ENCODE data around the gene USP3. TPM values are rescaled to one million over a fixed set of nuclear protein-coding genes. Genes with fewer than 3 reads are reported as not detected.
A peak's percentile ranks its signal among the peaks of the same experiment; 100 is the strongest.

The USP3 gene
- total RNA-seq, 1 donor from 2014 or later: 80.0 TPM

DNA sequence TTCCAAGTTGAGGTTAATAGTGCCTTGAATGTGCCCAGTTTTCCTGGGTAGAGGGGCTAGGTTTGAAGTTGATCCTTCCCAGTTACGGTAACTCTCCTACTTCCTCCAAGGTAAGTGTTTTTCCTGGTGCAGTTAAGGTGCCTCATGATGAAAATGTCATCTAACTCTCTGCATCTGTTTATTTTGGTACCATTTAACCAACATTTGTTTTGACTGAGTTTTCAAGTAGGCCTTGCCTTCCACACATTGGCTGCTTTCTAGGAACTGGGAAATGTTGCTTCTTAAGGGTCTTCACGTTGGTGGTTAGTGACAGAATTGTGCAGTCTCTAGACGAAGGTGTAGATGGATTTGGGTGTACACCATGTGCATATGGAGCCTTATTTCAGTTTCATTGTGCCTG, 31.3 kb downstream of the USP3 start:
- Mint-ChIP-seq H3K27me3 (ENCODE audit: low read depth) (no peaks in the 10 kb centered on the region), H3K4me3 (no peak overlapping the region), H3K9me3 (no peaks in the 10 kb centered on the region), H3K4me1 (peaks cover 64% of the 10 kb centered on the region), H3K27ac (ENCODE audit: unreplicated experiment) (peak overlapping the region; percentile 2), H3K36me3 (ENCODE audit: low read depth) (peaks cover 5% of the 10 kb centered on the region)
- TF ChIP-seq, protein P1, sequence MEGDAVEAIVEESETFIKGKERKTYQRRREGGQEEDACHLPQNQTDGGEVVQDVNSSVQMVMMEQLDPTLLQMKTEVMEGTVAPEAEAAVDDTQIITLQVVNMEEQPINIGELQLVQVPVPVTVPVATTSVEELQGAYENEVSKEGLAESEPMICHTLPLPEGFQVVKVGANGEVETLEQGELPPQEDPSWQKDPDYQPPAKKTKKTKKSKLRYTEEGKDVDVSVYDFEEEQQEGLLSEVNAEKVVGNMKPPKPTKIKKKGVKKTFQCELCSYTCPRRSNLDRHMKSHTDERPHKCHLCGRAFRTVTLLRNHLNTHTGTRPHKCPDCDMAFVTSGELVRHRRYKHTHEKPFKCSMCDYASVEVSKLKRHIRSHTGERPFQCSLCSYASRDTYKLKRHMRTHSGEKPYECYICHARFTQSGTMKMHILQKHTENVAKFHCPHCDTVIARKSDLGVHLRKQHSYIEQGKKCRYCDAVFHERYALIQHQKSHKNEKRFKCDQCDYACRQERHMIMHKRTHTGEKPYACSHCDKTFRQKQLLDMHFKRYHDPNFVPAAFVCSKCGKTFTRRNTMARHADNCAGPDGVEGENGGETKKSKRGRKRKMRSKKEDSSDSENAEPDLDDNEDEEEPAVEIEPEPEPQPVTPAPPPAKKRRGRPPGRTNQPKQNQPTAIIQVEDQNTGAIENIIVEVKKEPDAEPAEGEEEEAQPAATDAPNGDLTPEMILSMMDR (conservative IDR thresholded peaks at IDR 0.05): no peak
- no peak for DNase-seq (ENCODE audit: low read depth, low spot score)

GRCh38 chr15:63538876-63539275, 34.5 kb downstream of the USP3 start:
- Mint-ChIP-seq H3K27me3 (ENCODE audit: low read depth) (no peaks in the 10 kb centered on the region), H3K9me3 (no peaks in the 10 kb centered on the region), H3K4me3 (no peak overlapping the region), H3K36me3 (ENCODE audit: low read depth) (peaks cover 2% of the 10 kb centered on the region), H3K27ac (ENCODE audit: unreplicated experiment) (no peak overlapping the region), H3K4me1 (peaks cover 44% of the 10 kb centered on the region)
- TF ChIP-seq, protein P1 (conservative IDR thresholded peaks at IDR 0.05): no peak
- no peak for DNase-seq (ENCODE audit: low read depth, low spot score)

DNA sequence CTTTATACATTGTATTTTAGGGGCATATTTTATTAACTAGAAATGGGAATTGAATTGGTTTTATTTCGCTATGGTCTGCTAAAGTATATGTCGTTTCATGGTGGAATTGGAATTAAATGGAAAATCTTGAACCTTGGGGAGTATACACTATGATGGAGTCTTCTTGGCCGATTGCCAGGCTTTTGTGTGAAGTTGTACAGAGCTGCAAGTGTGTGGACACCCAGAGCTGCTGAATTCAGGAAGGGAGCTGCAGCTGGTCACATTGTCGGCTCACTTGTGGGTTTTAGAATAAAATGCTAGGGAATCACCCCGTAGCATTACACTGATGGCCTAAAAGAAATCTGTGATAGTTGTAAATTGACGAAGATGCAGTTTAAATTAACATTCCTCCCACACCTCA, 35.1 kb downstream of the USP3 start:
- no peak for DNase-seq (ENCODE audit: low read depth, low spot score)
- peaks cover 44% of the 10 kb centered on the region for H3K4me1 Mint-ChIP-seq
- no peak overlapping the region for H3K4me3 Mint-ChIP-seq
- peaks cover 2% of the 10 kb centered on the region for H3K36me3 Mint-ChIP-seq (ENCODE audit: low read depth)
- no peak overlapping the region for H3K27ac Mint-ChIP-seq (ENCODE audit: unreplicated experiment)
- no peaks in the 10 kb centered on the region for H3K27me3 Mint-ChIP-seq (ENCODE audit: low read depth)
- H3K9me3 Mint-ChIP-seq: no peaks in the 10 kb centered on the region
- TF ChIP-seq, protein P1 (conservative IDR thresholded peaks at IDR 0.05): no peak

DNA sequence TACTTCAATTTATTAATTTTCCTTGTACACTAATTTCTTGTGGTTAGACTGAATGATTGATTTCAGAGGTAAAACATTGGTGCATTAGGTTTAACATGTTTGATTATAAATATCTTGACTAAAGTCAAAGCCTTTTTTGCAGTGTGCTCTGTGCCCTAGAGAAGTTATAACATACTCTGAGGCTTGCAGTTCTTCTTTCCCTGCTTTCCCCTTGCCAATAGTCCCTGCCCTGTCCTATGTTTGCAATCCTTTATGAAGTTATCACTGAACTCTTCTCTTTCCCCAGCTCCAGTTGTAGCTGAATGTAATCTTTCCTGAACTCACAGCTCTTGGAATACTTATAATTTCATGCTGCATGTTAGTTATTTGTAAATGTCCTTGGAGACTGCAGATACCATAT, 35.6 kb downstream of the USP3 start:
- Mint-ChIP-seq H3K27me3 (ENCODE audit: low read depth) (no peaks in the 10 kb centered on the region), H3K9me3 (no peaks in the 10 kb centered on the region), H3K36me3 (ENCODE audit: low read depth) (peaks cover 2% of the 10 kb centered on the region), H3K27ac (ENCODE audit: unreplicated experiment) (peak overlapping the region; percentile 0), H3K4me3 (no peak overlapping the region), H3K4me1 (peaks cover 43% of the 10 kb centered on the region)
- DNase-seq (ENCODE audit: low read depth, low spot score): no peak
- TF ChIP-seq, protein P1 (conservative IDR thresholded peaks at IDR 0.05): no peak

DNA sequence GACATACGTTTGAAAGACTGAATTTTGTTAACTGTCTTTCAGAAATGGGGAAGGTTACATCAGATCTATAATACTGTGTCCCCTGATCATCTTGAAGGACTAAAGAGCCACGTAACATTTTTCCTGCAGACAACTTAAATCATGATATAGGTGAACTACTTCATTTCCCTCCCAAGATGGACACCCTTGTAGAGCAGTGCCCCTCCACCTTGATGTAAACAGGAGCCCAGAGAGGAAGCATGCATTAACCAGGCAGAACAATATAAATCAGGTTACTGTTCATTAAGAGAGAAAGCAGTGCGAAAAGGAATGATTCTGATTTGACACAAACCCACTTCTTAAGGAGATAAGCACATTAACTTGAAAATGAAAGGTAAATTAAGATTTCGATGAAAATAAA, 36.1 kb downstream of the USP3 start:
- Mint-ChIP-seq H3K9me3 (no peaks in the 10 kb centered on the region), H3K36me3 (ENCODE audit: low read depth) (peaks cover 2% of the 10 kb centered on the region), H3K27ac (ENCODE audit: unreplicated experiment) (no peak overlapping the region), H3K4me1 (peaks cover 39% of the 10 kb centered on the region), H3K27me3 (ENCODE audit: low read depth) (no peaks in the 10 kb centered on the region), H3K4me3 (no peak overlapping the region)
- TF ChIP-seq, protein P1 (conservative IDR thresholded peaks at IDR 0.05): no peak
- DNase-seq (ENCODE audit: low read depth, low spot score): no peak

All from neural crest cell (in vitro differentiated cells).